B cell (primary cell): ENCODE results near the gene TTC28.

Source experiments
- EZH2 ChIP-seq: IDR thresholded peaks from 2 replicates; pipeline ENCODE4 v1.6.1; 2012; ENCODE audit warnings: borderline replicate concordance, low read depth, mild to moderate bottlenecking, moderate library complexity, low read length; ENCODE audit not compliant: insufficient read depth, poor library complexity, severe bottlenecking
- TF ChIP-seq, protein P1 (sequence below): fragments of 200-600 bp; IDR thresholded peaks from one replicate; pipeline ENCODE4 v1.8.0; 2022; ENCODE audit warnings: antibody characterized with exemption, mild to moderate bottlenecking

DNA sequence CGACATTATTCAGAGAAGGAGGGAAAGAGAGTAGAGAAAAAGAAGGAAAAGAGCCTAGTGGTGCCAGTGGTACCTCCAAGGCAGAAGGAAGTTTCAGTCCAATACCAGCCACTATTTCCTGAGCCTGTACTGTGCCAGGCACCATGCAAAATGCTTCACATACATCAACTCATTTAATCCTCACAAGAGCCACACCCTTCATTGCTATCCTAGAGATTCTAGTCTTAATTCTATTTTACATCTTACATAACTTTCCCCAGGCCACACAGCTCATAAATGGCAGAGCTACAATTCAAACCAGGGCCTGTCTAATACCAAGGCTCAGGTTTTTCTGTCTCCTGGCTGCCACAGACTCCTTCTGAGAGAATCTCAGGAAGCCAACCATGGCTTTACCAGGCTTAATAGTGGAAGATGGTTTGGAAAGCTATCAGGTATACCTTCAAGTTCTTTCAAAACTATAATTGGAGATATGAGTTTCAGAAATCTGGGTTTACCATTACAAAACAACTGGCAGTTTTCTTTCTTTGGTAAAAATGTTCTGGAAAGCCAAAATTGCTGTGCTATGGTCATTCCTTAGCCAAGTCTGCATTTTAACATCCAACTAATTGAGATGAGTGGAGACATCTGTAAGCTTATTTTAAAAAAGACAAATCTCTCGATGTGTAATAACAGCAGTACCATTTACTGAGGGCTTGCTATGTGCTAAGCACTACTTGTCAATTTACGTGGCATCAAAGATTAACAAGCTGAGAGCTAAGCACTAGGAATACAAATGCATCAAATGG lies 535.5 kb downstream of the TTC28 start:
- TF ChIP-seq, protein P1, sequence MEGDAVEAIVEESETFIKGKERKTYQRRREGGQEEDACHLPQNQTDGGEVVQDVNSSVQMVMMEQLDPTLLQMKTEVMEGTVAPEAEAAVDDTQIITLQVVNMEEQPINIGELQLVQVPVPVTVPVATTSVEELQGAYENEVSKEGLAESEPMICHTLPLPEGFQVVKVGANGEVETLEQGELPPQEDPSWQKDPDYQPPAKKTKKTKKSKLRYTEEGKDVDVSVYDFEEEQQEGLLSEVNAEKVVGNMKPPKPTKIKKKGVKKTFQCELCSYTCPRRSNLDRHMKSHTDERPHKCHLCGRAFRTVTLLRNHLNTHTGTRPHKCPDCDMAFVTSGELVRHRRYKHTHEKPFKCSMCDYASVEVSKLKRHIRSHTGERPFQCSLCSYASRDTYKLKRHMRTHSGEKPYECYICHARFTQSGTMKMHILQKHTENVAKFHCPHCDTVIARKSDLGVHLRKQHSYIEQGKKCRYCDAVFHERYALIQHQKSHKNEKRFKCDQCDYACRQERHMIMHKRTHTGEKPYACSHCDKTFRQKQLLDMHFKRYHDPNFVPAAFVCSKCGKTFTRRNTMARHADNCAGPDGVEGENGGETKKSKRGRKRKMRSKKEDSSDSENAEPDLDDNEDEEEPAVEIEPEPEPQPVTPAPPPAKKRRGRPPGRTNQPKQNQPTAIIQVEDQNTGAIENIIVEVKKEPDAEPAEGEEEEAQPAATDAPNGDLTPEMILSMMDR: no peak
- no peak for TF ChIP-seq EZH2
